HG02852 (cell line): Measurements from ENCODE around the gene SMIM35.

Experiments
- ATAC-seq: cut with Tn5 transposase; IDR thresholded peaks from one replicate; pipeline ENCODE4 v1.9.1; 2021; ENCODE audit warnings: mild to moderate bottlenecking, moderate library complexity; ENCODE audit not compliant: unreplicated experiment

Gene SMIM35

GRCh38 chr11:117969160-117969991, 117.4 kb downstream of the SMIM35 start:
- no peak for ATAC-seq

GRCh38 chr11:117966908-117967307, 119.9 kb downstream of the SMIM35 start:
- ATAC-seq, result no peak

GRCh38 chr11:117962826-117963225, 123.9 kb downstream of the SMIM35 start:
- ATAC-seq, result no peak

DNA sequence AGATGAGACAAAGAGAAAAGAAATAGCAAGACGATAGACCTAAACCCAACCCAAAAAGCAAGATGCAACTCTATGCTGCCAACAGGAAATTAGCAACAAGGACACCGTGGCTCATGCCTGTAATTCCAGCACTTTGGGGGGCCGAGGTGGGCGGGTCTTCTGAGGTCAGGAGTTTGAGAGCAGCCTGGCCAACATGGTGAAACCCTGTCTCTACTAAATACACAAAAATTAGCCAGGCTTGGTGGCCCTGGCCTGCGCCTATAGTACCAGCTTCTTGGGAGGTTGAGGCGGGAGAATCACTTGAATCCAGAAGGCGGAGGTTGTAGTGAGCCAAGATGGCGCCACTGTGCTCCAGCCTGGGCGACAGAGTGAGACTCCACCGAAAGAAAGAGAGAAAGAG, 124.9 kb downstream of the SMIM35 start:
- ATAC-seq, result no peak

- ATAC-seq, result no peak
These were observed 126.4 kb downstream of the SMIM35 start for GRCh38 chr11:117960406-117960805.

DNA sequence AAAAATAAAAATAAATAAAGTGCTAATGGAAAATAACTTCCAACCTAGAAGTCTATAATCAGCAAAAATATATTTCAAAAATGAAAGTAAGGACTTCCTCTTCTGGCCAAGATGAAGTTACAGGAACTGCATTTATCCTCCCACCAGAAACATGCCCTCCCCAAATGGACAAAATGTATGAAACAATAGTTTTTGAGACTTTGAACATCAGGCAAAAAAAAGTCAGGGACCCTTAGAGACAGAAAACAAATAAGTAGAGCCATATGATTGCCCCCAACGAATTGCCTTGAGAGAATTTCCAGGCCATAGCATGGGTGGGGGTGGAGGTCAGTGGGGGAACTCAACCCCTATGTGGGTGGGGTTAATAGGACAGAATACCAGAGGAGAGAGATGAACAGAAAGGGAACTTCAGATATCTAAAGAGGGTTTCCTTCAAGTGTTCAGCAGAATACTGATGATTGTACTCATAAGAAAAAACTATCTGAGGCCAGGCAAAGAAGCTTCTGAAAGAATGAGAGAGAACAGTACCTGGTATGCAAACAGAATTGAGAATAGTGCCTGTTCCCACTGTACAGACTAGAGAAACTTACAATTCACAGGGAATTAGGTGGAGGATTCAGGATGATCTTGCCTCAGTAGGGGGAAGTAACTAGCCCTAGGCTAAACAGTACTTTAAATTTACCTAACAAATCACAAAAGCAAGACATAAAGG, 127.2 kb downstream of the SMIM35 start:
- no peak for ATAC-seq

DNA sequence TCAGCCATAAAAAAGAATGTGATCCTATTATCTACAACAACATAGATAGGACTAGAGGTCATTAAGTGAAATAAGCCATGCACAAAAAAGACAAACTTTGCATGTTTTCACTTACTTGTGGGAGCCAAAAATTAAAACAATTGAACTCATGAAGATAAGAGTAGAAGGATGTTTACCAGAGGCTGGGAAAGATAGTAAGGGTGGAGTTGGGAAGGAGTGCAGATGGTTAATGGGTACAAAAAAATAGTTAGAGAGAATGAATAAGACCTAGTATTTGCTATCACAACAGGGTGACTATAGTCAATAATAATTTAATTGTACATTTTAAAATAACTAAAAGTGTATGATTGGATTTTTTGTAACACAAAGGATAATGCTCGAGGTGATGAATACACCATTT, 127.8 kb downstream of the SMIM35 start:
- ATAC-seq, result no peak
